HCT116 (cell line): Measurements from ENCODE around the gene ZNF212. TPM values are rescaled to one million over a fixed set of nuclear protein-coding genes. Genes with fewer than 3 reads are reported as not detected.

Source experiments
- ATAC-seq: fragments of 200-7000 bp; cut with Tn5 transposase; 2 replicates; pipeline ENCODE4 v1.9.1; 2020; ENCODE audit warnings: mild to moderate bottlenecking, moderate library complexity
- BruUV-seq: library from RNA; stranded (reverse); fragments of 400-500 nt; replicated peaks from 2 replicates; lab custom pipeline; 2021; lab: Mats Ljungman, UMichigan
- CTCF ChIA-PET: fragments of 300-600 bp; sonication (Branson Sonifier 250); formaldehyde crosslinking; loops from one replicate; lab custom pipeline; 2021; ENCODE audit warnings: antibody characterized with exemption; lab: Charles Lee
- POLR2A ChIA-PET: fragments of 300-600, 350-600 bp; sonication (Branson Sonifier 250); formaldehyde crosslinking; loops from one replicate; lab custom pipeline; 2021; ENCODE audit warnings: antibody characterized with exemption; lab: Charles Lee
- RAD21 ChIA-PET, 2 experiments: fragments of 300-600 bp; sonication (Branson Sonifier 250); formaldehyde crosslinking; loops; one replicate each; lab custom pipeline; 2023; ENCODE audit warnings: low total read pairs in 2 of 2; ENCODE audit not compliant: uncharacterized antibody in 2 of 2, unreplicated experiment in 2 of 2, low non-redundant PET in 1 of 2; lab: Charles Lee
- DNase-seq: peaks from one replicate; pipeline ENCODE4 v3.0.0-alpha.2; 2010; ENCODE audit warnings: low read depth, low spot score
- H2AFZ ChIP-seq: fragments of 200-600 bp; shearing (Covaris generic), sonication (generic); 2 replicates; pipeline ENCODE4 v1.6.1; 2017; ENCODE audit warnings: low read depth, mixed run types, mixed read lengths, antibody characterized with exemption, low read length; ENCODE audit not compliant: poor library complexity, severe bottlenecking
- H3K27ac ChIP-seq: 2 replicates; pipeline ENCODE4 v1.5.1; 2012; ENCODE audit warnings: low read depth, low read length
- H3K27me3 ChIP-seq: fragments of 200-600 bp; sonication (generic); 2 replicates; pipeline ENCODE4 v1.6.1; 2016; ENCODE audit warnings: mixed run types, low read length, mixed read lengths; ENCODE audit not compliant: insufficient read depth
- H3K36me3 ChIP-seq, 2 experiments: fragments of 200-500 bp in 1 of 2; fragments of 200-600 bp in 1 of 2; sonication (Bioruptor generic) in 1 of 2; sonication (generic) in 1 of 2; 2 replicates each; pipeline versions ENCODE4 v1.5.1 to v1.6.1; 2014 to 2016; ENCODE audit warnings: low read length in 2 of 2, inconsistent platforms in 1 of 2, mixed read lengths in 1 of 2, mixed run types in 1 of 2; ENCODE audit not compliant: insufficient read depth in 2 of 2, control insufficient read depth in 1 of 2
- H3K4me1 ChIP-seq, 2 experiments: fragments of 200-600 bp in 1 of 2; sonication (generic) in 1 of 2; 2 replicates each; pipeline versions ENCODE4 v1.5.1 to v1.6.1; 2012 to 2017; ENCODE audit warnings: low read length in 2 of 2, inconsistent platforms in 1 of 2, mild to moderate bottlenecking in 1 of 2, mixed read lengths in 1 of 2, mixed run types in 1 of 2, moderate library complexity in 1 of 2; ENCODE audit not compliant: insufficient read depth in 2 of 2, control insufficient read depth in 1 of 2
- H3K4me2 ChIP-seq: fragments of 200-600 bp; sonication (generic); 2 replicates; pipeline ENCODE4 v1.6.1; 2017; ENCODE audit warnings: mixed run types, low read length, mixed read lengths
- H3K4me3 ChIP-seq, 2 experiments: fragments of 200-600 bp in 1 of 2; sonication (generic) in 1 of 2; replicated peaks in 1 of 2; 2 replicates each; pipeline ENCODE4 v1.5.1; 2011 to 2016; ENCODE audit warnings: low read length in 2 of 2, control low read depth in 1 of 2, low read depth in 1 of 2, mild to moderate bottlenecking in 1 of 2, mixed read lengths in 1 of 2, mixed run types in 1 of 2
- H3K79me2 ChIP-seq: fragments of 200-600 bp; sonication (generic); 2 replicates; pipeline ENCODE4 v1.6.1; 2017; ENCODE audit warnings: mild to moderate bottlenecking, mixed run types, low read length, moderate library complexity, mixed read lengths; ENCODE audit not compliant: insufficient read depth
- H3K9ac ChIP-seq: fragments of 200-600 bp; sonication (generic); 2 replicates; pipeline ENCODE4 v1.6.1; 2016; ENCODE audit warnings: low read length, mixed read lengths
- H3K9me2 ChIP-seq: fragments of 200-600 bp; sonication (generic), shearing (Covaris generic); 2 replicates; pipeline ENCODE4 v1.6.1; 2017; ENCODE audit warnings: mixed run types, mild to moderate bottlenecking, moderate library complexity; ENCODE audit not compliant: insufficient read depth
- H3K9me3 ChIP-seq, 2 experiments: fragments of 200-500 bp in 1 of 2; fragments of 200-600 bp in 1 of 2; sonication (Bioruptor generic) in 1 of 2; sonication (generic) in 1 of 2; 2 replicates each; pipeline ENCODE4 v1.6.1; 2014 to 2017; ENCODE audit warnings: low read length in 2 of 2, mixed read lengths in 2 of 2, inconsistent platforms in 1 of 2, low read depth in 1 of 2, mild to moderate bottlenecking in 1 of 2, mixed run types in 1 of 2, moderate library complexity in 1 of 2; ENCODE audit not compliant: control insufficient read depth in 1 of 2, insufficient read depth in 1 of 2
- H4K20me1 ChIP-seq: fragments of 200-600 bp; sonication (generic), shearing (Covaris generic); 2 replicates; pipeline ENCODE4 v1.6.1; 2017; ENCODE audit warnings: mixed run types, mild to moderate bottlenecking, moderate library complexity; ENCODE audit not compliant: insufficient read depth
- CBX3 ChIP-seq: IDR thresholded peaks from 2 replicates; pipeline ENCODE4 v1.6.1; 2012; ENCODE audit warnings: low read depth
- EGR1 ChIP-seq: IDR thresholded peaks from 2 replicates; pipeline ENCODE4 v1.6.1; 2012; ENCODE audit warnings: low read depth
- EZH2 ChIP-seq: fragments of 200-600 bp; sonication (generic); IDR thresholded peaks from 2 replicates; pipeline ENCODE4 v1.6.1; 2017; ENCODE audit warnings: antibody characterized with exemption, mixed run types
- EZH2phosphoT487 ChIP-seq: fragments of 200-600 bp; IDR thresholded peaks from 2 replicates; pipeline ENCODE4 v1.6.1; 2018; ENCODE audit warnings: antibody characterized with exemption, borderline replicate concordance
- FOSL1 ChIP-seq: IDR thresholded peaks from 2 replicates; pipeline ENCODE4 v1.6.1; 2012; ENCODE audit warnings: low read depth
- JUND ChIP-seq: IDR thresholded peaks from 2 replicates; pipeline ENCODE4 v1.6.1; 2012
- POLR2A ChIP-seq: IDR thresholded peaks from 2 replicates; pipeline ENCODE4 v1.7.0; 2011; ENCODE audit warnings: borderline replicate concordance; ENCODE audit not compliant: insufficient read depth, insufficient read length; ENCODE audit errors: extremely low read depth
- POLR2AphosphoS5 ChIP-seq: IDR thresholded peaks from 2 replicates; pipeline ENCODE4 v1.6.1; 2011; ENCODE audit warnings: mild to moderate bottlenecking, low read depth, low read length, moderate library complexity
- RAD21 ChIP-seq: IDR thresholded peaks from 2 replicates; pipeline ENCODE4 v1.6.1; 2012; ENCODE audit warnings: low read depth, mild to moderate bottlenecking
- SIN3A ChIP-seq: IDR thresholded peaks from 2 replicates; pipeline ENCODE4 v1.6.1; 2012; ENCODE audit warnings: low read depth
- SRF ChIP-seq: IDR thresholded peaks from 2 replicates; pipeline ENCODE4 v1.6.1; 2012; ENCODE audit warnings: low read depth
- TCF7L2 ChIP-seq: IDR thresholded peaks from 2 replicates; pipeline ENCODE4 v1.7.0; 2011; ENCODE audit warnings: borderline replicate concordance, inconsistent platforms; ENCODE audit not compliant: insufficient read depth, insufficient read length; ENCODE audit errors: extremely low read depth
- ZFX ChIP-seq: fragments of 450-650 bp; IDR thresholded peaks from 2 replicates; pipeline ENCODE4 v1.6.1; 2017
- ZNF274 ChIP-seq: fragments of 200-500 bp; sonication (Bioruptor generic); IDR thresholded peaks from 2 replicates; pipeline ENCODE4 v1.6.1; 2014; ENCODE audit warnings: mild to moderate bottlenecking, low read depth, low read length, inconsistent platforms
- intact Hi-C: fragments of 100-400 bp; cut with micrococcal nuclease; formaldehyde crosslinking; loops from 2 replicates; pipeline ENCODE4 v1.10.0; 2022
- total RNA-seq: library from RNA; stranded (reverse); gene quantifications from one replicate; pipeline ENCODE4 v1.2.1, GENCODE V29; 2021; ENCODE audit not compliant: unreplicated experiment
- TF ChIP-seq, protein P1 (sequence below): IDR thresholded peaks from 2 replicates; pipeline ENCODE4 v1.6.1; 2011; ENCODE audit warnings: mild to moderate bottlenecking, low read length, moderate library complexity; ENCODE audit not compliant: insufficient replicate concordance; ENCODE audit errors: extremely low read depth
- TF ChIP-seq, protein P2 (sequence below), 3 experiments: fragments of 200-600 bp in 1 of 3; sonication (generic) in 1 of 3; IDR thresholded peaks in 2 of 3; conservative IDR thresholded peaks in 1 of 3; 2 replicates each; pipeline ENCODE4 v1.5.1; 2012 to 2017; ENCODE audit warnings: low read depth in 2 of 3, low read length in 2 of 3, antibody characterized with exemption in 1 of 3, borderline replicate concordance in 1 of 3, control low read depth in 1 of 3, mild to moderate bottlenecking in 1 of 3, mixed read lengths in 1 of 3, mixed run types in 1 of 3, moderate library complexity in 1 of 3; ENCODE audit not compliant: insufficient read depth in 1 of 3
- TF ChIP-seq, protein P3 (sequence below): IDR thresholded peaks from 2 replicates; pipeline ENCODE4 v1.6.1; 2012
- TF ChIP-seq, protein P4 (sequence below): IDR thresholded peaks from 2 replicates; pipeline ENCODE4 v1.6.1; 2012

The ZNF212 gene
- total RNA-seq, 1 experiment from 2014 or later: 13.7 TPM

DNA sequence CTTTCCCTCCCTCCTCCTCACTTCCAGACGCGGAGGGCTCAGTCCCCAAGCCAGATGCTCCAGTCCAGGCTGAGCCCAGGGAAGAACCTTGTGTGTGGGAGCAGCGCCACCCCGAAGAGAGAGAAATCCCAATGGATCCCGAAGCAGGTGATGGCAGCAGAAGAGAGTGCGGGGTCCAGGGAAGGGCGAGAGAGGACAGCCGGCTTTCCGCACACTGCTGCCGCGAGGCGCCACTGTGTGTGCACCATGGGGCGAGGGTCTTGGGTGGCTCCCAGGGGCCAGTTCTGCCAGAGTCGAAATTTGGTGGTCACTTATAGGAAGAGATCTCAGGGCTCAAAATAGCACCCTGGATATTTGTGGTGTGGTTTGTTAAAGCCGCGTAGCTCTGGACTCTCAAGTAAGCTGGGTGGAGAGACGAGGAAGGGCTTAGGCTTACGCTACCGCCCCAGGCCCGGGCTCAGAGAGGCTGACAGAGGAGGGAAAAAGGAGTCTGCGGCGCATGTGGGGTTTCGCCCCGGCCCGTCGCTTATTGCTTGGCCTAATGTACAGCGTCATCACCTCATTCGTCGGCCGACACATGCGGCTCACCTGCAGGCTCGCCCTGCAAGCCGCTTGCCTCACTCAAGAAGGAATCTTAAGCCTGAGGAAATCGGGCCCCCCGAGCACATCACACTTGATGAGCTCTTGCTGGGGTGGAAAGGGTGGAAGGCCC lies 32.0 kb upstream of the ZNF212 start:
- no peak overlapping the region for H3K27ac ChIP-seq
- intact Hi-C loops: no loop called here
- H3K9ac ChIP-seq: no peak overlapping the region
- H2AFZ ChIP-seq: no peak overlapping the region
- no peaks in the 10 kb centered on the region for H3K9me2 ChIP-seq
- DNase-seq (no peak), ATAC-seq (no peak)
- no peaks in the 10 kb centered on the region for H3K27me3 ChIP-seq
- ChIA-PET POLR2A (interaction anchor here (1.8 kb wide), 1 partner anchor 12 kb away, joined by 4 read pairs; the partner anchor contains the start of gene ZNF282), RAD21 (no interaction called here), CTCF (no interaction called here)
- H3K4me1 ChIP-seq: peaks cover 0 to 10% of the 10 kb centered on the region in 2 experiments; a peak in 3 of 4 replicates
- TF ChIP-seq RAD21: no peak
- no peak for TF ChIP-seq FOSL1
- no peak for TF ChIP-seq SIN3A
- no peak for TF ChIP-seq POLR2AphosphoS5
- TF ChIP-seq, protein P1, sequence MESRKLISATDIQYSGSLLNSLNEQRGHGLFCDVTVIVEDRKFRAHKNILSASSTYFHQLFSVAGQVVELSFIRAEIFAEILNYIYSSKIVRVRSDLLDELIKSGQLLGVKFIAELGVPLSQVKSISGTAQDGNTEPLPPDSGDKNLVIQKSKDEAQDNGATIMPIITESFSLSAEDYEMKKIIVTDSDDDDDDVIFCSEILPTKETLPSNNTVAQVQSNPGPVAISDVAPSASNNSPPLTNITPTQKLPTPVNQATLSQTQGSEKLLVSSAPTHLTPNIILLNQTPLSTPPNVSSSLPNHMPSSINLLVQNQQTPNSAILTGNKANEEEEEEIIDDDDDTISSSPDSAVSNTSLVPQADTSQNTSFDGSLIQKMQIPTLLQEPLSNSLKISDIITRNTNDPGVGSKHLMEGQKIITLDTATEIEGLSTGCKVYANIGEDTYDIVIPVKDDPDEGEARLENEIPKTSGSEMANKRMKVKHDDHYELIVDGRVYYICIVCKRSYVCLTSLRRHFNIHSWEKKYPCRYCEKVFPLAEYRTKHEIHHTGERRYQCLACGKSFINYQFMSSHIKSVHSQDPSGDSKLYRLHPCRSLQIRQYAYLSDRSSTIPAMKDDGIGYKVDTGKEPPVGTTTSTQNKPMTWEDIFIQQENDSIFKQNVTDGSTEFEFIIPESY: no peak
- no peak for TF ChIP-seq SRF
- TF ChIP-seq, protein P2, sequence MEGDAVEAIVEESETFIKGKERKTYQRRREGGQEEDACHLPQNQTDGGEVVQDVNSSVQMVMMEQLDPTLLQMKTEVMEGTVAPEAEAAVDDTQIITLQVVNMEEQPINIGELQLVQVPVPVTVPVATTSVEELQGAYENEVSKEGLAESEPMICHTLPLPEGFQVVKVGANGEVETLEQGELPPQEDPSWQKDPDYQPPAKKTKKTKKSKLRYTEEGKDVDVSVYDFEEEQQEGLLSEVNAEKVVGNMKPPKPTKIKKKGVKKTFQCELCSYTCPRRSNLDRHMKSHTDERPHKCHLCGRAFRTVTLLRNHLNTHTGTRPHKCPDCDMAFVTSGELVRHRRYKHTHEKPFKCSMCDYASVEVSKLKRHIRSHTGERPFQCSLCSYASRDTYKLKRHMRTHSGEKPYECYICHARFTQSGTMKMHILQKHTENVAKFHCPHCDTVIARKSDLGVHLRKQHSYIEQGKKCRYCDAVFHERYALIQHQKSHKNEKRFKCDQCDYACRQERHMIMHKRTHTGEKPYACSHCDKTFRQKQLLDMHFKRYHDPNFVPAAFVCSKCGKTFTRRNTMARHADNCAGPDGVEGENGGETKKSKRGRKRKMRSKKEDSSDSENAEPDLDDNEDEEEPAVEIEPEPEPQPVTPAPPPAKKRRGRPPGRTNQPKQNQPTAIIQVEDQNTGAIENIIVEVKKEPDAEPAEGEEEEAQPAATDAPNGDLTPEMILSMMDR (IDR thresholded peaks at IDR 0.05 in 2 of 3, conservative IDR thresholded peaks at IDR 0.05 in 1 of 3; ENCODE audit: borderline replicate concordance in 1 of 3, insufficient read depth in 1 of 3, low read depth in 2 of 3, low read length in 2 of 3): no peak
- no peak for TF ChIP-seq POLR2A
- TF ChIP-seq CBX3: no peak
- no peak for TF ChIP-seq ZFX
- TF ChIP-seq EGR1: no peak
- TF ChIP-seq, protein P3, sequence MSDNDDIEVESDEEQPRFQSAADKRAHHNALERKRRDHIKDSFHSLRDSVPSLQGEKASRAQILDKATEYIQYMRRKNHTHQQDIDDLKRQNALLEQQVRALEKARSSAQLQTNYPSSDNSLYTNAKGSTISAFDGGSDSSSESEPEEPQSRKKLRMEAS: no peak
- TF ChIP-seq JUND: no peak
- TF ChIP-seq ZNF274: no peak
- no peak for TF ChIP-seq EZH2phosphoT487
- no peak for TF ChIP-seq TCF7L2
- TF ChIP-seq, protein P4, sequence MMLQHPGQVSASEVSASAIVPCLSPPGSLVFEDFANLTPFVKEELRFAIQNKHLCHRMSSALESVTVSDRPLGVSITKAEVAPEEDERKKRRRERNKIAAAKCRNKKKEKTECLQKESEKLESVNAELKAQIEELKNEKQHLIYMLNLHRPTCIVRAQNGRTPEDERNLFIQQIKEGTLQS: no peak
- no peak for TF ChIP-seq EZH2
- no peak overlapping the region for H3K4me3 ChIP-seq
- no peaks in the 10 kb centered on the region for H3K9me3 ChIP-seq
- H3K79me2 ChIP-seq: peaks cover 32% of the 10 kb centered on the region
- peaks cover 43 to 69% of the 10 kb centered on the region in 2 experiments for H3K36me3 ChIP-seq
- BruUV-seq: no TSS peak
- no peak overlapping the region for H3K4me2 ChIP-seq
- no peaks in the 10 kb centered on the region for H4K20me1 ChIP-seq
